Suprapubic skin (tissue), 3 donors: ENCODE data around the gene PEA15.

Experiments
- POLR2A ChIP-seq, 2 donors: fragments of 450-650 bp; IDR thresholded peaks; one replicate each; pipeline ENCODE4 v1.6.1; 2017; ENCODE audit warnings: antibody characterized with exemption in 2 of 2, mild to moderate bottlenecking in 2 of 2, moderate library complexity in 2 of 2
- TF ChIP-seq, protein P1 (sequence below), 2 donors: fragments of 200-600 bp in 1 of 2; fragments of 450-650 bp in 1 of 2; sonication (generic) in 1 of 2; IDR thresholded peaks; one replicate each; pipeline ENCODE4 v1.5.1; 2016 to 2019; ENCODE audit warnings: antibody characterized with exemption in 2 of 2, mild to moderate bottlenecking in 1 of 2, moderate library complexity in 1 of 2

DNA sequence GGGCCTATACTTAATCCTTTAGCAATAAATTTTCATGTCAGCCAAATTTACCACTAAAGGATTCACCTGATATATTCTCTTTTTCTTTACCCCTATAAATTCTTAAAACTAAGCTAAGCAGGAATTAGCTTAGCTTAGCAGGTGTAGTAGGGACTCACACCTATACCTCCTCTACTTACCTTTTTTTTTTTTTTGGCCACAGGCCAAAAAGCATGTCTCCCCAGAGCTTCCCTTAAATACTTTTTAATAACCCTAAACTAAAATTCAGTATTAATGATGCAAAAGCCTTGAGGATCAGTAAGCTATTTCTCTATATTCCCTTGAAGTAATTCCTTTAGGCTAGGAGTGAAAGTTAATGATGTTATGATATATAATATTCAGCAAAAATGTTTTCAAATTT, 23.2 kb downstream of the PEA15 start:
- TF ChIP-seq, protein P1, sequence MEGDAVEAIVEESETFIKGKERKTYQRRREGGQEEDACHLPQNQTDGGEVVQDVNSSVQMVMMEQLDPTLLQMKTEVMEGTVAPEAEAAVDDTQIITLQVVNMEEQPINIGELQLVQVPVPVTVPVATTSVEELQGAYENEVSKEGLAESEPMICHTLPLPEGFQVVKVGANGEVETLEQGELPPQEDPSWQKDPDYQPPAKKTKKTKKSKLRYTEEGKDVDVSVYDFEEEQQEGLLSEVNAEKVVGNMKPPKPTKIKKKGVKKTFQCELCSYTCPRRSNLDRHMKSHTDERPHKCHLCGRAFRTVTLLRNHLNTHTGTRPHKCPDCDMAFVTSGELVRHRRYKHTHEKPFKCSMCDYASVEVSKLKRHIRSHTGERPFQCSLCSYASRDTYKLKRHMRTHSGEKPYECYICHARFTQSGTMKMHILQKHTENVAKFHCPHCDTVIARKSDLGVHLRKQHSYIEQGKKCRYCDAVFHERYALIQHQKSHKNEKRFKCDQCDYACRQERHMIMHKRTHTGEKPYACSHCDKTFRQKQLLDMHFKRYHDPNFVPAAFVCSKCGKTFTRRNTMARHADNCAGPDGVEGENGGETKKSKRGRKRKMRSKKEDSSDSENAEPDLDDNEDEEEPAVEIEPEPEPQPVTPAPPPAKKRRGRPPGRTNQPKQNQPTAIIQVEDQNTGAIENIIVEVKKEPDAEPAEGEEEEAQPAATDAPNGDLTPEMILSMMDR (IDR thresholded peaks at IDR 0.05): no peak
- no peak for TF ChIP-seq POLR2A (IDR thresholded peaks at IDR 0.05)
